ENCODE results near the gene ATP11A.

The ATP11A gene

GRCh38 chr13:112689303-112690245 is at the start of gene ATP11A:
TSS of gene ATP11A (plus strand) at chr13:112690038. CDS start at chr13:112690417, 379 bp downstream.
- DNase-seq: peak; percentile 89

GRCh38 chr13:112641456-112642089 is 48.3 kb upstream of the ATP11A start:
- DNase-seq: no peak

GRCh38 chr13:112642090-112642460 is 47.8 kb upstream of the ATP11A start:
- DNase-seq: no peak

- DNase-seq: no peak
Measured at GRCh38 chr13:112643759-112644459, 45.9 kb upstream of the ATP11A start.

GRCh38 chr13:112645327-112645914 is 44.4 kb upstream of the ATP11A start:
- DNase-seq: no peak

GRCh38 chr13:112647256-112647655 is 42.6 kb upstream of the ATP11A start:
- DNase-seq: no peak

- DNase-seq: no peak
Measured at GRCh38 chr13:112648101-112648500, 41.7 kb upstream of the ATP11A start.

GRCh38 chr13:112648966-112649690 is 40.7 kb upstream of the ATP11A start:
- DNase-seq: no peak

- DNase-seq: no peak
Measured at GRCh38 chr13:112651311-112651710, 38.5 kb upstream of the ATP11A start.

- DNase-seq: no peak
Measured at GRCh38 chr13:112651750-112652511, 37.9 kb upstream of the ATP11A start.

GRCh38 chr13:112652512-112653070 is 37.2 kb upstream of the ATP11A start:
- DNase-seq: no peak

- DNase-seq: no peak
Measured at GRCh38 chr13:112653071-112653470, 36.8 kb upstream of the ATP11A start.

- no peak for DNase-seq
Measured at GRCh38 chr13:112655913-112656312, 33.9 kb upstream of the ATP11A start.

GRCh38 chr13:112657850-112658445 is 31.9 kb upstream of the ATP11A start:
- peak; percentile 61 for DNase-seq

GRCh38 chr13:112658808-112659207 is 31.0 kb upstream of the ATP11A start:
- no peak for DNase-seq

- DNase-seq: no peak
Measured at GRCh38 chr13:112661291-112661690, 28.5 kb upstream of the ATP11A start.

- no peak for DNase-seq
Measured at GRCh38 chr13:112664501-112665203, 25.2 kb upstream of the ATP11A start.

- DNase-seq: no peak
Measured at GRCh38 chr13:112668924-112669323, 20.9 kb upstream of the ATP11A start.

GRCh38 chr13:112669881-112670499 is 19.8 kb upstream of the ATP11A start:
- no peak for DNase-seq

GRCh38 chr13:112670864-112671263 is 19.0 kb upstream of the ATP11A start:
- no peak for DNase-seq
